ENCODE results near the gene NAB1.
A peak's percentile ranks its signal among the peaks of the same experiment; 100 is the strongest.
"Not testable (repeated sequence)": the region's sequence is repeated elsewhere in the genome, so short reads cannot be mapped to it uniquely, and the experiment has no call there.

NAB1 gene, protein sequence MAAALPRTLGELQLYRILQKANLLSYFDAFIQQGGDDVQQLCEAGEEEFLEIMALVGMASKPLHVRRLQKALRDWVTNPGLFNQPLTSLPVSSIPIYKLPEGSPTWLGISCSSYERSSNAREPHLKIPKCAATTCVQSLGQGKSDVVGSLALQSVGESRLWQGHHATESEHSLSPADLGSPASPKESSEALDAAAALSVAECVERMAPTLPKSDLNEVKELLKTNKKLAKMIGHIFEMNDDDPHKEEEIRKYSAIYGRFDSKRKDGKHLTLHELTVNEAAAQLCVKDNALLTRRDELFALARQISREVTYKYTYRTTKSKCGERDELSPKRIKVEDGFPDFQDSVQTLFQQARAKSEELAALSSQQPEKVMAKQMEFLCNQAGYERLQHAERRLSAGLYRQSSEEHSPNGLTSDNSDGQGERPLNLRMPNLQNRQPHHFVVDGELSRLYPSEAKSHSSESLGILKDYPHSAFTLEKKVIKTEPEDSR

DNA sequence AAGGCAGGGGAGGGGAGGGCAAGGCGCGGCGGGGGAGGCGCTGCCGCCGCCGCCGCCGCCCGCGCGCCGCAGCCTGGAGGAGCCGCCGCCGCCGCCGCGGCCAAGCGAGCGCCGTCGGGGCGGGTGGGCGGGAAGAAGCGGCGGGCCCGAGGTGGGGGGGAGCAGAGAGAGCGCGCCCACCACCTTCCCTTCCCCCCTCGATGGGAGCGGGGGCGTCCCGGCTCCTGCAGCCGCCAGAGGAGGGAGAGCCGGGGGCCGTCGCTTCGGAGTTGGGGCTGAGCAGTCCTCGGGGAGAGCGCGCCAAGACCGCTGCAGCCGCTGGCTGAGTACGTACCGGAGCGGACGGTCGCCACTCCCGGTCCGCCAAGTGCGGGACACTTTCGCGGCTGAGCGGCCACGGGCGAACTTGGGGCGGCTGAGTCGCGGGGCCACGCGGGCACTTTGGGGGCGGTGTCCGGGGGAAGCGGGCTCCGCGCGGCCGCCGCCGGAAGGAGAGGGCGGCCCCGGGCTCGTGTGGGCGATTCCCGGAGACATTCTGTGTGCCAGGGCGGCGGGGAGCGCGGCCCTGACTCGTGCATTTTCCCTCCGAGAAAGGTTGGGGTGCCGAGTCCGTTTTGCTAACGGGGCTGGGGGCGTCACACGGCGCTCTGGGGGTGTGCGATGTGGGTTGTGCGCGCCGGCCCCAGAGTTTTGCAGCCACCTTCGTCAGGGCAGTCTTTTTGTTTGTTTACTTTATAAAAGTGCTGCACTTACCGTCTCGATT is at the start of gene NAB1:
Gene NAB1, plus strand, starts transcription at position 49 of the 763 bp plus-strand sequence. CDS start 10,094 bp downstream, outside the sequence.
- peak; percentile 23 to 38 (median 32) for DNase-seq (ENCODE audit: low read depth in 2 of 3, low spot score in 2 of 3)

DNA sequence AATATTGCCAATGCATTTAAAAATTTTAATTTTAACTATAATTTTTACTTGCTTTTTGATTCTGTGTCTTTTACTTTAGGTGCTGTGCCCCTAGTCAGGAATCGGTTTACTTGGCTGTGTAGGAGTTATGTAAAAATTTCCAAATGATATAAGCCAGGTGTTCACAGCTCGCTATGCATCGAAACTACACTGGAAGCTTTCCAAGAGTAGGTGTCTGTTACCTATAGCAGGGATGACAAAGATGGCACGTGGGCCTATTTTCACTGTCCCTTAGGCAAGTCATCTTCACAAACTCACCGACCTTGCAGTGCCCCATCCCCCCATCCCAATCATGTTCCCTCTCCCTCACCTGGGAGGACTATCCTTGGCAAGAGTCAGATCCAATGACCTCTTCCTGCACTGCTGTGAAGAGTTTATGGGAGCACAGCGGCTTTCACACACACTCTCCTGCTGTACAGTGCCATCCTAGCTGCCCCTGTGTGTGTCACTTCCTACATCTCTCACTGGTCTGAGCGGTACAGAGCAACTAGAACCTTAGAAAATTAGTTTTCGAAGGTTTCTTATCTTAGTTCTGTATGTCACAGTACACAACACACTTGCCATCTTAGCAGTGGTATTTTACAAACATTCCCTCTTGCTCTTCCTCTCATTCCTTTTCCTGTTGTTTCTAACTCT is 49.2 kb upstream of the NAB1 start:
- DNase-seq (ENCODE audit: low read depth in 2 of 3, low spot score in 2 of 3), result no peak

DNA sequence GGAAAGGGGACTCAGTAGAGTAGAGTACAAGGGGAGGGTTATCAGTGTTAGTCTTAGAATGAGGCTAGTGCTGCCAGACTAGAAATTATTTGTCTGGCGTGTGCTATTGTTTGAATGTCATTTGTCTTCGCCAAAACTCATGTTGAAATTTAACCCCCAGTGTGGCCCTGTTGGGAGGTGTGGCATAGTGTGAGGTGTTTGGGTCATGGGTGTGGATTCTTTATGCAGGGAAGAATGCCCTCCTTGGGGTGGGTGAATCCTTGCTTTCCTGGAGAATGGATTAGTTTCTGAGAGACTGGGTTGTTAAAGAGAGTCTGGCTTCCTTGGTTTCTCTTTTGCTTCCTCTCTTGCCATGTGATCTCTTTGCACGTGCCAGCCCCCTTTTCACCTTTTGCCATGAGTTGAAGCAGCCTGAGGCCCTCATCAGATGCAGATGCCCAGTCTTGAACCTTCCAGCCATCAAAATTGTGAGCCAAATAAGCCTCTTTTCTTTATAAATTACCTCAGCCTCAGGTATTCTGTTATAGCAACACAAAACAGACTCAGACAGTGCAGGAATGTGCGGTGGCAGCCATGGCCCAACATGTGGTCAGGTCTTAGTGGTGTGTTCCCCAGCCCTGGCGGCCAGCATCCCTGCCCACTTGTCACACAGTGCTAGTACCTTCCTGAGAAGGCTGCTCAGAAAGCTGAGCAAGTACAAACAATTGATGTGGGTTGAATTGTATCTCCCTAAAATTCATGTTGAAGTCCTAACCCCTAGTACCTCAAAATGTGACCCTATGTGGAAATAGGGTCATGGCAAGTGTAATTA is 48.4 kb upstream of the NAB1 start:
- DNase-seq (ENCODE audit: low read depth in 2 of 3, low spot score in 2 of 3), result no peak

DNA sequence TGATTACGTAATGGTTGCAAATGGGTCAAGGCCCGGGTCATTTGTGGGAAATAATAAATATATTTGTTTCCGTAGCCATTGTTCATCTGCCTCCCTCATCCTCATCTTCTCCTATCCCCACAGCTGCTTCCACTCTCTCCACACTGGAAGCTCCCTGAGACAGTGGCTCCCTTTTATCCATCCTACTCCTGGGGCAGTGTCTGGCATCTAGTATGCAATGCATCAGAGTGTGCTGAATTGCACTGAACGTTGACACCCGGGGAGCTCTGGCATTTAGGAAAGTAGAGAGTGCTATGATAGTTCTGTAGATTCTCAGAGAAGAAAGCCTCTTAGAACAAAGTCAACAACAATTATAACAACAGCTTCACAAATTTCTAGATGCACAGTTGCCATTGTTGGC is 45.5 kb upstream of the NAB1 start:
- no peak for DNase-seq (ENCODE audit: low read depth in 2 of 3, low spot score in 2 of 3)

DNA sequence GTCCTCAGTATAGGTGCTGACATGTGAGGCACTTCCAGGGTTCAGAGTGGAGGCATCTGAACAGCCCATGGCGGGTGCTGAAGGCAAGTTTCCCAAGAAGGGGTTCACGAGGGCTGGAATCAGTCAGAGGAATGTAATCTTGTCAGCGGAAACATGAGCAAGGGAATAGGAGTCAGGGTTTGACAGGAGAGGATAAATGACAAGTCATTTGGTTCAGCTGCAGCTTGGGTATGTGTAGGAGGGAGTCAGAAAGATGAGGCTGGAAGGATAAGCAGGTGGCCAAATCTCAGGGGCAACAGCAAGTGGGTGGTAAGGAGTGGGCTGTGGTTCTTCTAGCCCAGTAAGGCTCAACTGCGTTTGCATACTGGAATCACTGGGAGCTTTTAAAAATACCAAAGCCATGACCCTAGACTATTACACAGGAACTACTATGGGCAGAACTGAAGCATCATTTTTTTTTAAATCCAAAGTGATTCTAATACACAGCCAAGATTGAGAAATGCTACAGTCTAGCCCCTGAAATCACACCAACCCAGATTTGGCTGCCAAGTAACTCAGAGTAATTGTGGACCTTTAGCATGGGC is 41.8 kb upstream of the NAB1 start:
- DNase-seq (ENCODE audit: low read depth in 2 of 3, low spot score in 2 of 3), result no peak

DNA sequence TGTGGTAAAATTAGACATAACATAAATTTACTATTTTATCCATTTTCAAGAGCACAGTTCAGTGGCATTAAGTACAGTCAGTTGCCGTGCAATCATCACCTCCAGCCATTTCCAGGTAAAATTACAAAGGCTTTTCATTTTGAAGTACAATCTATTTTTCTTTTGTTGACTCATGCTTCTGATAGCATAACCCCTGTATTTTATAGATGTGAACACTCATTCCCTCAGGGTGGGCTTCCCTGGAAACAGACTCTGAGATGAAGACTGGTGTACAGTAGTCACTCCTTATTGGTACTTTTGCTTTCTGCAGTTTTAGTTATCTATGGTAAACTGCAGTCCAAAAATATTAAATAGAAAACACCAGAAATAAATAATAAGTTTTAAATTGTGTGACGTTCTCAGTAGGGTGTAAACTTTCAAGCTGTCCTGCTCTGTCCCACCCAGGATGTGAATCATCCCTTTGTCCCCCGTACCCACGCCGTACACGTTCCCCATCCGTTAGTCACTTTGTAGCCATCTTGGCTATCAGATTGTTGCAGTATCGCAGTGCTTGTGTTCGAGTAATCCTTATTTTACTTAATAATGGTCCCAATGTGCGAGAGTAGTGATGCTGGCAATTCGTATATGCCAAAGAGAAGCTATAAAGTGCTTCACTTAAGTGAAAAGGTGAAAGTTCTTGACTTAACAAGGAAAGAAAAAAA is 41.1 kb upstream of the NAB1 start:
- DNase-seq (ENCODE audit: low read depth in 2 of 3, low spot score in 2 of 3), result no peak

DNA sequence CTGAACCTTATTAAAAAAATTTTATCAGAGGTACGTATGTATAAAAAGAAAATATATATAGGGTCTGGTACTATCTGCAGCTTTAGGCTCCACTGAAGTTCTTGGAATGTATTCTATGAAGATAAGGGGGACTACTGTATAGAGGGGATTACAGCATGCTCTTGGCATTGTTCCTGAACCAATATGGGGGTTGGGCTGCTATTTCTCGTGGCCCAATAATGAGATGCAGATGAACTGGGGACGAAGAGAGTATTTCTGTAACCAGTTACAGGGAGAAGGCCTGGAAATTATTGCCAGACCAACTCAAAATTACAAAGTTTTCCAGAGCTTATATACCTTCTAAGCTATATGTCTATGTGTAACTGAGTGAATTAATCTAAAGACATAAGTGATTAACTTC is 40.0 kb upstream of the NAB1 start:
- DNase-seq (ENCODE audit: low read depth in 2 of 3, low spot score in 2 of 3), result not testable (repeated sequence)

DNA sequence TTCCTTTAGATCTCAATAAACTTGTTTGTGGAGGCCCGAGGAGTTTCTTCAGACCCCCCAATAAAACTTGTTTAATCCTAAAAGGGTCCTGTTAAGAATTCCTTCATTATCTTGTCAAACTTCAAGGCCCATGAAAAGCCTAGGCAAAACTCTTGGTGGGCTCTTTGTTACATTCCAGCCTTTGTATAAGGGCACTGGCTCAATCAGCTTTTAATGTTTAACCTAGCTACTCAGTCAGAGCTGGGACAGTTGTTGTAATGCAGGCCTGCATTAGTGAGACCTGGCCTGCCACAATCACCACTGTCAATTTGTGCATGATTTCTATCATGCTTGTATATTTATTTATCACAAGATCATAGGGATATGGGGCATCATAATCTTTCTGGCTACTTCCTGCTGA is 39.5 kb upstream of the NAB1 start:
- not testable (repeated sequence) for DNase-seq (ENCODE audit: low read depth in 2 of 3, low spot score in 2 of 3)

DNA sequence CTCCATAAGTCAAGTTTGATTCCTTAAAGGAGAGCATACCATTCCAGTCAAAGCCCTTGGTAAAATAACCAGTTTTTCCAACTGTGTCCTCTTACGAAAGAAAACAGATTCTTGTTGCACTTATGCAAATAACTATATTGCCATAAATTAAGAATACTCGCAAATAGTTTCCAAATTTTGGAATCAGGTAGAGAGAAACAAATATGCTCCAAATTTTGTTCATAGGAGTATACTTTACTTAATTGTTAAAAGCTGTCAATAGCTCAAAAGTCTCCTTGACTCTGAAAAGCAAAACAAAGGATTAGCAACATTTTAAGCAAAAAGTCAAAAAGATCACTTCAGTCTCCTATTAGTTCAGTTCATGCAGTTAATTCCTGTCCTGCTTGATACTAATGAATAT is 38.4 kb upstream of the NAB1 start:
- not testable (repeated sequence) for DNase-seq (ENCODE audit: low read depth in 2 of 3, low spot score in 2 of 3)

DNA sequence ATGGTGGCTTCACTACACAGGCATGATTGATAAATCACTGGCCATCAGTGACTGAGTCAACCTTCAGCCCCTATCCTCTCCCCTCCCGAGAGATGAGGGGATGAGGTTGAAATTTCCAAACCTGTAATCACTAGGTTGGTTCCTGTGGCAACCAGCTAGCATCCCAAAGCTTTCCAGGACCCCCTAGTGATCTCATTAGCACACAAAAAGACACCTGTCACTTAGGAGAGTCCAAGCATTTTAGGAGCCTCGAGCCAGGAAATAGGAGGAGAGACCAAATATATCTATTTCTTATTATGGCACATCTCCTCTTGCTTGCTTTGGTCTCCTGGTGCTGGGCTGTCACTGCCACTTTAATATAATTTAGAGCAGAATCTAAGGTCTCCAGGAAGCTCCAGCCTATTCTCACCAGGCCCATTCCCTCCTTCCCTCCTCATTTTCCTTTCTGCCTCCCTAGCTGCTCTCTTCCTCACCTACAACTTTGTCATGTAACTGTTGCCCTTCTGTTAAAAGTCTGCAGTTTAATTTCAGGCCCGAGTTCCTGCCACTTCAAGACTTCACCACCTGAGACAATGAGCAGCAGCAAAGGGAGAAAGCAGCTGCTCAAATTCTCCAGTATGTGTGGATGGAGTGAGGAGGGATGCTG is 33.2 kb upstream of the NAB1 start:
- DNase-seq (ENCODE audit: low read depth in 2 of 3, low spot score in 2 of 3), result no peak

DNA sequence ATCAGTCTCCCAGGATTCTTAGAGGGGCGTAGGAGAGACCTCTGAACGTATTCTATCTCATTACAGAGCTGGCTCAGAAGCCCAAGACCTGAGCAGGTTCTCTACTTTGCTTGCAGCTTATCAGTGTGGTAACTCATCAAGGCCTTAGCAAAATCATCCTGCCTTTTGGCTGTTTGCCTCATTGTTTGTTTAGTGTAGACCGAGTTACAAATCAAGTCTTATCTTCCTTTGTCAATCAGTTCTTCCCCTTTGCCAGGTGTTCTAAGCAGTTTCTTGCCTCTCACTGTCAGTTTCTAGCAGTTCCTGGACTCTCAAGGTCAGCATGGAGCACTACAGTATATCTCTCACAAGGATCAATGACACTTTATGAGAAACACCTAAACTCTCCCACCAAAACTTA is 30.9 kb upstream of the NAB1 start:
- no peak for DNase-seq (ENCODE audit: low read depth in 2 of 3, low spot score in 2 of 3)

DNA sequence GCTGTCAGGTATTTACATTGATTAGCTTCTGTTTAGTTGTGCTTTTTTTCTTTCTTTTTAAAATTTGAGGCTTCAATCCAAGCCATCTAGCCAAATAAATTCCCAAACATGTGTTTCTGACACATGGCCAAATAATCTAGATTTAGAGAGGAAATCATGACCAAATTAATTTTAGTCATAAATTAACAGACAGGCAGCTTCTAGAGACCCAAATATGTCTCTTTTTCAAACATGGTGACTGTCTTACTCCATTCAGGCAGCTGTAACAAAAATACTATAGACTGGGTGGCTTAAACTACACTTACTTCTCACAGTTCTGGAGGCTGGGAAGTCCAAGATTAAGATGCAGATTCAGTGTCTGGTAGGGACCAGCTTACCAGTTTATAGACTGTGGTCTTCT is 23.2 kb upstream of the NAB1 start:
- no peak for DNase-seq (ENCODE audit: low read depth in 2 of 3, low spot score in 2 of 3)

DNA sequence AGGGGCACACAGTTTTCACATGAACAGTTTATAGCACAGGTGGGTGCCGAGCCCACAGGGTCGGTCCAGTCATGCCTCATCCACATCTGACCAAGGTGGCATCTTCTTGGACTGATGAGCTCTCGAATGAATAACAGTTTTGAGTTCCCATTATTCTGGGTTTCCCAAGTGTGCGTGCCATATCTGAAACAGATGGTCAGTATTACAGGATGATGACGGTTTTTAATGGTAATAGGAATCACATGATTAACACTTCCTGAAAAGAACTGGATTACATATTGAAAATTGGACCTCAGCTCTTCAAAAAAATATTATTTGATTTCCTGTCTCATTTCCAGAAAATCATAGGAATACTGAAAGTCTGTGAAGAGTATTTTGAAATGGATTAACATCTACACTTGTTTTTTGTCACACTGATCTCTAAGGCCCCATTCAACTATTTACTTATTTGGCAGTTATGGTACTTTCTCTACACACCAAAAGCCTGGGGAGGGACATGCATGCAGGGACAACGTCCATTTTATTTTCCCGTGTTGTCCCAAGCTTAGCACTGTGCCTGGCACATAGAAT is 22.2 kb upstream of the NAB1 start:
- DNase-seq (ENCODE audit: low read depth in 2 of 3, low spot score in 2 of 3), result no peak

DNA sequence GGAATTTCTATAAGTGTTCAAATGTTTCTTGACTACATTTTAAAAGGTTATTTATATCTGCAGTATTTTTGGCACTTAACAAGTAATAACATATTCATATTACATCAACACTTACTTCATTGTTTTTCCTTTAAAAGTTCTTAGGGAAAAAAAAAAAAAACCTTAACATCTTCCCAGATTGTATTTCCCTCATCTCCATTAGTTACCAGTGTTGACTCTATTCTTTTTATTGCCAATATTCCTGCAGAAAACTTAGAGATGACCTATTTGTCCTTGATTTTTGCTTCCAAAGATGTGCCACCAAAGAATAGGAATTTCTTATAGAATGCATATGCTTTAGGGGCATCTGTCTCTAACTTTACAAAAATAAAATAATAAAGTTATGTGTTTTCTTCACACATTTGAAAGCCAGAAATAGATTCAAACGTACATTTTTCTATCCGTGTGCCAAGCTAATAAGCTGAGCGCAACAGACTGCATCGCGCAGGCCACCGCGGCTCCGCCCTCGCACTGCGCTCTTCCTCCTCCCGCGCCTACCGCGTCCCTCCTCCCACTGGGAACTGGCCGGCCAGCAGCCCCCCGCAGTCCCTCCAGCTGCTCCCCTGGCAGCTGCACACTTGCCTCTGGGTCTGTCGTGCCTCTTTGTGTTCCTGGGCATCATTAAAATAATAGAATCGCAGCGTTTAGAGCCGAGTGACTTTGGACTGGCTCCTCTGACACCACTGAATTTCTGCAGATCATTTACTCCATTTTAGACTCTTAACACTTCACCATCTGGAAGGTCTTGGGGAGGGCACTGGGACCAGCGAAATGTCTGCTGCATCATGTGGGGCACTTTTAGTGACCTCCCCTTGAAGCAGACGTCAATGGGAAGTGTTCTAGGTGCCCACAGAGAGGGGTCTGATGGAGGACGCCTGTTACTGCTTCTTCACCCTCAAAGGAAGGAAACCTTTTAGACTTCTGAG is 21.2 kb upstream of the NAB1 start:
- no peak for DNase-seq (ENCODE audit: low read depth in 2 of 3, low spot score in 2 of 3)

DNA sequence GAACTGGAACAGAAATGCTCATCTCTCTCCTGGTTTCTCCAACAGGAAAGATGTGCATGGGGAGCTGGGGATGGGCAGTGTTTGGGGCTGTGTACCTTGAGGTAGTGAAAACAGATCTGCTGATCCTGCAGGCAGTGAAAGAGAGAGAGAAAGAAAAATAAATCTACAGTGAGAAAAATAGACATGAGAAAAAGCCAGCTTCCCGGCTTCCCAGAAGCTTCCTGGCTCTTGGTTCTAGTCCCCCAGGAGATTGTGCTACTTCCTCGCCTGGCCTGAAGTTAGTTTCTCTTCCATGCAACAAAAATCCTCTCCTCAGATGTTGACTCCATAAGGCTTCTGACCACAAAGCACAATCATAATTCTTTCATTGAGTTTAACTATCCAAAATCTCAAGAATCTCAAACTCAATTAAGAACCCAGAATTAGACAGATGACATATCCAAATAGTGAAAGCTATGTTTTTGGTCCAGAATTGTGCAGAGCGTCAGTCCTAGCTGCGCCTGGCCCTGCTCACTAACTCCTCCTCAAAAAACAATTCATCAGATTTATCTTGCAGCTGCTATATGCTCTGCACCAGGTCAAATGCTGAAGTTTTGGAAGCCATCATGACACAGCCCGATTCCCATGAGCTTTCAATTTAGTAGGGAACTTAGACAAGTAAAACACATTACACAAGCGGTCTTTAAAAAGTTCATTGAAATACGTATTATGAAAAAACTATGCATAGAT is 20.1 kb upstream of the NAB1 start:
- no peak for DNase-seq (ENCODE audit: low read depth in 2 of 3, low spot score in 2 of 3)

DNA sequence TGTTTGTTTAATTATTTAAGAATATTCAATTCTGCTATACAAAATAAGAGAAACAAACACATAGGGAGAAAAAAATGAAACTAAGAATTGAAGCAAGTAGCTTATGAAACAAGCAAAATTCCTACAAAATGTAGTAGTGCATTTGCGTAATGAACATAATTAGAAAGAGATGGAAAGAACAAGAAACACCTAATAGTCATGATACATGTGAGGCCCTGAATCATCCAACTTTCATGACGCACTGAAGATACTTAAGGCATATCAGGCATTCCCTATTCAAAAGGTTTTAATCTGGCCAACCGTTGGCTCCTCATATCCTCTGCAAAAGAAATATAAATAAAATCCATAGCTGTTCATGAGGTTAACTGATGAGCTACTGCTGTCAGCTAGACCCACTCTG is 14.5 kb upstream of the NAB1 start:
- no peak for DNase-seq (ENCODE audit: low read depth in 2 of 3, low spot score in 2 of 3)

DNA sequence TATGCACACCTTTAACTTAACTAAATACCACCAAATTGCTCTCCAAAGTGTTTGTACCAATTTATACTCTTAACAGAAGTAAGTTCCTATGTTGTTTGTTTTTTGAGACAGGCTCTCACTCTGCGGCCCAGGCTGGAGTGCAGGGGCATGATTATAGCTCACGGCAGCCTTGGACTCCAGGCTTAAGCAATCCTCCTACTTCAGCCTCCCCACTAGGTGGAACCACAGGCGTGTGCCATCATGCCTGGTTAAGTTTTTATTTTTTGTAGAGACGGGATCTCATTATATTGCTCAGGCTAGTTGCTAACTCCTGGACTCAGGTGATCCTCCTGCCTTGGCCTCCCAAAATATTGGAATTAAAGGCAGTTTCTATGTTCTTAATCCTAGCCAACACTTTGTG is 13.1 kb upstream of the NAB1 start:
- DNase-seq (ENCODE audit: low read depth in 2 of 3, low spot score in 2 of 3), result no peak

Measured in activated CD8-positive, alpha-beta memory T cell treated with anti-CD3 and anti-CD28 coated beads for 48 hours (primary cell).